MM.1S (cell line): ENCODE measurements around the gene GALNT10.

ENCODE experiments used
- EZH2 ChIP-seq: fragments of 300-600 bp; sonication (generic); optimal IDR thresholded peaks from 2 replicates; pipeline ENCODE3; 2017; ENCODE audit warnings: low read depth, mild to moderate bottlenecking, antibody characterized with exemption, low read length, mixed read lengths
- EZH2phosphoT487 ChIP-seq: fragments of 300-600 bp; sonication (generic); IDR thresholded peaks from 2 replicates; pipeline ENCODE4 v1.6.1; 2018; ENCODE audit warnings: antibody characterized with exemption, low read length
- TF ChIP-seq, protein P1 (sequence below): fragments of 300-600 bp; sonication (generic); IDR thresholded peaks from 2 replicates; pipeline ENCODE4 v1.5.1; 2016; ENCODE audit warnings: antibody characterized with exemption, low read length, mixed read lengths

DNA sequence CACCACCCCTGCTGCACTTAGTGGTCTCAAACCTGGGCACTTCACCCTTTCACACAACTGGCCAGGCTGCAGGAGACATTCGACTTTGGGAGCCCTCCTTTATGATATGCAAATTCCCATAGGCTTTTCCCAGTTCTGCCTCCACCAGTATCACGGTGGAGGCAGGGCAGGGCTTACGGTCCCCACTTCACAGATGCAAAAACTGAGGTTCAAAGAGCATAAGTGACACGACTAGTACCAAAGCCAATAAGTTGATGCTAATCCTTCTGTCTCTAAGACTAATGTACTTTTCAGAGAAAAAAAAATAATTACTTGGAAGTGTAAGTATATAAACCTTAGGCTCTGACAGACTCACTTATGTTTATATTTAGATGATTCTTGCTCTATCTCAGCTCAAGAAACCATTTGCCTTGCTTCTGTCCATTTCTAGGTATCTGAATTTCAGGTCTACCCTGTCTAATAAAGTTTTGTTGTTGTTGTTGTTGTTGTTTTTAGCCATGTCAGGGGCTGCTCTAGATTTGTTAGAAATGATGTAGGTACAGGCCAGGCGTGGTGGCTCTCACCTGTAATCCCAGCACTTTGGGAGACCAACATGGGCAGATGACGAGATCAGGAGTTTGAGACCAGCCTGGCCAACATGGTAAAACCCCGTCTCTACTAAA lies 10.7 kb downstream of the GALNT10 start:
- TF ChIP-seq, protein P1, sequence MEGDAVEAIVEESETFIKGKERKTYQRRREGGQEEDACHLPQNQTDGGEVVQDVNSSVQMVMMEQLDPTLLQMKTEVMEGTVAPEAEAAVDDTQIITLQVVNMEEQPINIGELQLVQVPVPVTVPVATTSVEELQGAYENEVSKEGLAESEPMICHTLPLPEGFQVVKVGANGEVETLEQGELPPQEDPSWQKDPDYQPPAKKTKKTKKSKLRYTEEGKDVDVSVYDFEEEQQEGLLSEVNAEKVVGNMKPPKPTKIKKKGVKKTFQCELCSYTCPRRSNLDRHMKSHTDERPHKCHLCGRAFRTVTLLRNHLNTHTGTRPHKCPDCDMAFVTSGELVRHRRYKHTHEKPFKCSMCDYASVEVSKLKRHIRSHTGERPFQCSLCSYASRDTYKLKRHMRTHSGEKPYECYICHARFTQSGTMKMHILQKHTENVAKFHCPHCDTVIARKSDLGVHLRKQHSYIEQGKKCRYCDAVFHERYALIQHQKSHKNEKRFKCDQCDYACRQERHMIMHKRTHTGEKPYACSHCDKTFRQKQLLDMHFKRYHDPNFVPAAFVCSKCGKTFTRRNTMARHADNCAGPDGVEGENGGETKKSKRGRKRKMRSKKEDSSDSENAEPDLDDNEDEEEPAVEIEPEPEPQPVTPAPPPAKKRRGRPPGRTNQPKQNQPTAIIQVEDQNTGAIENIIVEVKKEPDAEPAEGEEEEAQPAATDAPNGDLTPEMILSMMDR, result no peak
- TF ChIP-seq EZH2 (no peak), EZH2phosphoT487 (no peak)
